GM23338 (cell line): Measurements from ENCODE around the gene CCDC60. TPM values are rescaled to one million over a fixed set of nuclear protein-coding genes. Genes with fewer than 3 reads are reported as not detected.

Experiments
- ATAC-seq: fragments of 200-7000 bp; cut with Tn5 transposase; 3 replicates; pipeline ENCODE4 v1.9.1; 2020
- DNase-seq: peaks from one replicate; pipeline ENCODE4 v3.0.0-alpha.2; 2015; ENCODE audit warnings: low spot score
- H2AFZ ChIP-seq: fragments of 200-600 bp; sonication (generic); 2 replicates; pipeline ENCODE4 v1.8.0; 2016; ENCODE audit warnings: antibody characterized with exemption, mild to moderate bottlenecking, moderate library complexity
- H3F3A ChIP-seq: fragments of 200-600 bp; sonication (generic); replicated peaks from 2 replicates; pipeline ENCODE4 v1.8.0; 2017; ENCODE audit warnings: antibody characterized with exemption, mixed run types, low read depth
- H3K27ac ChIP-seq: fragments of 200-600 bp; sonication (generic); 2 replicates; pipeline ENCODE4 v1.6.1; 2016; ENCODE audit warnings: low read depth
- H3K27me3 ChIP-seq: fragments of 200-600 bp; sonication (generic); 2 replicates; pipeline ENCODE4 v1.8.0; 2016; ENCODE audit warnings: mild to moderate bottlenecking, mixed run types, moderate library complexity; ENCODE audit not compliant: insufficient read depth
- H3K36me3 ChIP-seq: fragments of 200-600 bp; sonication (generic); 2 replicates; pipeline ENCODE4 v1.8.0; 2016; ENCODE audit warnings: mild to moderate bottlenecking; ENCODE audit not compliant: insufficient read depth
- H3K4me1 ChIP-seq: fragments of 200-600 bp; sonication (generic); 2 replicates; pipeline ENCODE4 v1.8.0; 2016; ENCODE audit warnings: mild to moderate bottlenecking, moderate library complexity; ENCODE audit not compliant: insufficient read depth
- H3K4me2 ChIP-seq: fragments of 200-600 bp; sonication (generic); 2 replicates; pipeline ENCODE4 v1.7.1; 2017; ENCODE audit warnings: mixed run types
- H3K4me3 ChIP-seq: fragments of 200-600 bp; sonication (generic); 2 replicates; pipeline ENCODE4 v1.6.1; 2016; ENCODE audit warnings: mixed run types
- H3K79me2 ChIP-seq: fragments of 200-600 bp; sonication (generic); replicated peaks from 2 replicates; pipeline ENCODE4 v1.8.0; 2017; ENCODE audit warnings: mild to moderate bottlenecking; ENCODE audit not compliant: insufficient read depth
- H3K9me2 ChIP-seq: fragments of 200-600 bp; sonication (generic); 2 replicates; pipeline ENCODE4 v1.8.0; 2017; ENCODE audit not compliant: insufficient read depth
- H4K20me1 ChIP-seq: fragments of 200-600 bp; sonication (generic); replicated peaks from 2 replicates; pipeline ENCODE4 v1.8.0; 2017; ENCODE audit warnings: mild to moderate bottlenecking; ENCODE audit not compliant: insufficient read depth
- H3K27ac Mint-ChIP-seq: 2 replicates; pipeline ENCODE4 v1.8.0; 2020; ENCODE audit warnings: inconsistent platforms, mild to moderate bottlenecking, moderate library complexity, mixed read lengths
- H3K27me3 Mint-ChIP-seq: 3 replicates; pipeline ENCODE4 v1.8.0; 2022; ENCODE audit warnings: low read depth, mild to moderate bottlenecking, moderate library complexity, mixed read lengths, inconsistent platforms; ENCODE audit not compliant: insufficient read depth, poor library complexity
- H3K36me3 Mint-ChIP-seq: 3 replicates; pipeline ENCODE4 v1.8.0; 2021; ENCODE audit warnings: low read depth, mild to moderate bottlenecking, inconsistent platforms, moderate library complexity, mixed read lengths
- H3K4me1 Mint-ChIP-seq: 3 replicates; pipeline ENCODE4 v1.8.0; 2020; ENCODE audit warnings: mild to moderate bottlenecking, inconsistent platforms, mixed read lengths
- H3K4me3 Mint-ChIP-seq: 3 replicates; pipeline ENCODE4 v1.8.0; 2021; ENCODE audit warnings: moderate library complexity, mild to moderate bottlenecking, inconsistent platforms, mixed read lengths
- H3K9me3 Mint-ChIP-seq: 3 replicates; pipeline ENCODE4 v1.8.0; 2020; ENCODE audit warnings: moderate library complexity, mild to moderate bottlenecking, inconsistent platforms, mixed read lengths
- EZH2phosphoT487 ChIP-seq: fragments of 200-600 bp; sonication (generic); IDR thresholded peaks from one replicate; pipeline ENCODE4 v1.8.1; 2018; ENCODE audit warnings: antibody characterized with exemption; ENCODE audit not compliant: unreplicated experiment
- POLR2AphosphoS5 ChIP-seq: IDR thresholded peaks from 2 replicates; pipeline ENCODE4 v1.6.1; 2016; ENCODE audit warnings: antibody characterized with exemption, low read depth
- ZNF114 ChIP-seq: fragments of 250-450 bp; sonication (Bioruptor Pico); IDR thresholded peaks from 2 replicates; pipeline ENCODE4 v1.5.0; 2020; ENCODE audit warnings: mild to moderate bottlenecking, moderate library complexity
- polyA plus RNA-seq: library from polyadenylated mRNA; unstranded; fragments of >200 nt; fragmentation: Nextera tagmentation; extraction: Ambion mirVana; gene quantifications from 2 replicates; pipeline ENCODE4 v1.2.1, GENCODE V29; 2016
- total RNA-seq: library from RNA; depleted of rRNA; stranded (reverse); fragments of >200 nt; shearing (Covaris generic); gene quantifications from 2 replicates; pipeline ENCODE4 v1.2.3, GENCODE V29; 2014
- TF ChIP-seq, protein P1 (sequence below): fragments of 250-450 bp; sonication (Bioruptor Pico); IDR thresholded peaks from 2 replicates; pipeline ENCODE4 v1.5.0; 2020; ENCODE audit warnings: mild to moderate bottlenecking, moderate library complexity
- TF ChIP-seq, protein P2 (sequence below), 2 experiments: fragments of 200-600 bp in 1 of 2; sonication (generic) in 1 of 2; conservative IDR thresholded peaks; 2 replicates each; pipeline versions ENCODE4 v1.5.1 to v1.6.1; 2016 to 2017; ENCODE audit warnings: antibody characterized with exemption in 2 of 2, low read depth in 2 of 2, mild to moderate bottlenecking in 2 of 2, moderate library complexity in 1 of 2
- TF ChIP-seq, protein P3 (sequence below): IDR thresholded peaks from 2 replicates; pipeline ENCODE4 v1.6.1; 2016; ENCODE audit warnings: antibody characterized with exemption

The CCDC60 gene
- total and polyA plus RNA-seq, 2 experiments from 2014 or later, result 0.53 TPM; not detected in 1

DNA sequence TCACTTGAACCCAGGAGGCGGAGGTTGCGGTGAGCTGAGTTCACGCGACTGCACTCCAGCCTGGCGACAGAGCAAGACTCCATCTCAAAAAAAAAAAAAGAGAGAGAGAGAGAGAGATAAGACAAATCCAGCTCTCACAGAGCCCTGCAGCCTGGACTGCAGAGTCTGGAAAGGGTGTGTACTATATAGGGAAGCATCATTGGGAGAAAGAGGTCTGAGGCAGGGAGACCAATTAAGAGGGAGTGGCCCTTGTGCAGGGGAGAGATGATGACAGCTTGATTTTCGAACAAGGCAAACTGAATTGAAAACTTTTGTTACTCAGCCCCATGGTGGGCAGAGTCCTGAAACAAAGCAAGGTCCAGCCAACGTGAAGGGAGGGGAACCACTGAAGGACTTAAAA is 116.2 kb downstream of the CCDC60 start (continued):
- TF ChIP-seq, protein P1, sequence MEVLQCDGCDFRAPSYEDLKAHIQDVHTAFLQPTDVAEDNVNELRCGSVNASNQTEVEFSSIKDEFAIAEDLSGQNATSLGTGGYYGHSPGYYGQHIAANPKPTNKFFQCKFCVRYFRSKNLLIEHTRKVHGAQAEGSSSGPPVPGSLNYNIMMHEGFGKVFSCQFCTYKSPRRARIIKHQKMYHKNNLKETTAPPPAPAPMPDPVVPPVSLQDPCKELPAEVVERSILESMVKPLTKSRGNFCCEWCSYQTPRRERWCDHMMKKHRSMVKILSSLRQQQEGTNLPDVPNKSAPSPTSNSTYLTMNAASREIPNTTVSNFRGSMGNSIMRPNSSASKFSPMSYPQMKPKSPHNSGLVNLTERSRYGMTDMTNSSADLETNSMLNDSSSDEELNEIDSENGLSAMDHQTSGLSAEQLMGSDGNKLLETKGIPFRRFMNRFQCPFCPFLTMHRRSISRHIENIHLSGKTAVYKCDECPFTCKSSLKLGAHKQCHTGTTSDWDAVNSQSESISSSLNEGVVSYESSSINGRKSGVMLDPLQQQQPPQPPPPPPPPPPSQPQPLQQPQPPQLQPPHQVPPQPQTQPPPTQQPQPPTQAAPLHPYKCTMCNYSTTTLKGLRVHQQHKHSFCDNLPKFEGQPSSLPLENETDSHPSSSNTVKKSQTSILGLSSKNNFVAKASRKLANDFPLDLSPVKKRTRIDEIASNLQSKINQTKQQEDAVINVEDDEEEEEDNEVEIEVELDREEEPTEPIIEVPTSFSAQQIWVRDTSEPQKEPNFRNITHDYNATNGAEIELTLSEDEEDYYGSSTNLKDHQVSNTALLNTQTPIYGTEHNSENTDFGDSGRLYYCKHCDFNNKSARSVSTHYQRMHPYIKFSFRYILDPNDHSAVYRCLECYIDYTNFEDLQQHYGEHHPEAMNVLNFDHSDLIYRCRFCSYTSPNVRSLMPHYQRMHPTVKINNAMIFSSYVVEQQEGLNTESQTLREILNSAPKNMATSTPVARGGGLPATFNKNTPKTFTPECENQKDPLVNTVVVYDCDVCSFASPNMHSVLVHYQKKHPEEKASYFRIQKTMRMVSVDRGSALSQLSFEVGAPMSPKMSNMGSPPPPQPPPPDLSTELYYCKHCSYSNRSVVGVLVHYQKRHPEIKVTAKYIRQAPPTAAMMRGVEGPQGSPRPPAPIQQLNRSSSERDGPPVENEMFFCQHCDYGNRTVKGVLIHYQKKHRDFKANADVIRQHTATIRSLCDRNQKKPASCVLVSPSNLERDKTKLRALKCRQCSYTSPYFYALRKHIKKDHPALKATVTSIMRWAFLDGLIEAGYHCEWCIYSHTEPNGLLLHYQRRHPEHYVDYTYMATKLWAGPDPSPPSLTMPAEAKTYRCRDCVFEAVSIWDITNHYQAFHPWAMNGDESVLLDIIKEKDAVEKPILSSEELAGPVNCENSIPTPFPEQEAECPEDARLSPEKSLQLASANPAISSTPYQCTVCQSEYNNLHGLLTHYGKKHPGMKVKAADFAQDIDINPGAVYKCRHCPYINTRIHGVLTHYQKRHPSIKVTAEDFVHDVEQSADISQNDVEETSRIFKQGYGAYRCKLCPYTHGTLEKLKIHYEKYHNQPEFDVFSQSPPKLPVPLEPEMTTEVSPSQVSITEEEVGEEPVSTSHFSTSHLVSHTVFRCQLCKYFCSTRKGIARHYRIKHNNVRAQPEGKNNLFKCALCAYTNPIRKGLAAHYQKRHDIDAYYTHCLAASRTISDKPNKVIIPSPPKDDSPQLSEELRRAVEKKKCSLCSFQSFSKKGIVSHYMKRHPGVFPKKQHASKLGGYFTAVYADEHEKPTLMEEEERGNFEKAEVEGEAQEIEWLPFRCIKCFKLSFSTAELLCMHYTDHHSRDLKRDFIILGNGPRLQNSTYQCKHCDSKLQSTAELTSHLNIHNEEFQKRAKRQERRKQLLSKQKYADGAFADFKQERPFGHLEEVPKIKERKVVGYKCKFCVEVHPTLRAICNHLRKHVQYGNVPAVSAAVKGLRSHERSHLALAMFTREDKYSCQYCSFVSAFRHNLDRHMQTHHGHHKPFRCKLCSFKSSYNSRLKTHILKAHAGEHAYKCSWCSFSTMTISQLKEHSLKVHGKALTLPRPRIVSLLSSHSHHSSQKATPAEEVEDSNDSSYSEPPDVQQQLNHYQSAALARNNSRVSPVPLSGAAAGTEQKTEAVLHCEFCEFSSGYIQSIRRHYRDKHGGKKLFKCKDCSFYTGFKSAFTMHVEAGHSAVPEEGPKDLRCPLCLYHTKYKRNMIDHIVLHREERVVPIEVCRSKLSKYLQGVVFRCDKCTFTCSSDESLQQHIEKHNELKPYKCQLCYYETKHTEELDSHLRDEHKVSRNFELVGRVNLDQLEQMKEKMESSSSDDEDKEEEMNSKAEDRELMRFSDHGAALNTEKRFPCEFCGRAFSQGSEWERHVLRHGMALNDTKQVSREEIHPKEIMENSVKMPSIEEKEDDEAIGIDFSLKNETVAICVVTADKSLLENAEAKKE, result no peak

DNA sequence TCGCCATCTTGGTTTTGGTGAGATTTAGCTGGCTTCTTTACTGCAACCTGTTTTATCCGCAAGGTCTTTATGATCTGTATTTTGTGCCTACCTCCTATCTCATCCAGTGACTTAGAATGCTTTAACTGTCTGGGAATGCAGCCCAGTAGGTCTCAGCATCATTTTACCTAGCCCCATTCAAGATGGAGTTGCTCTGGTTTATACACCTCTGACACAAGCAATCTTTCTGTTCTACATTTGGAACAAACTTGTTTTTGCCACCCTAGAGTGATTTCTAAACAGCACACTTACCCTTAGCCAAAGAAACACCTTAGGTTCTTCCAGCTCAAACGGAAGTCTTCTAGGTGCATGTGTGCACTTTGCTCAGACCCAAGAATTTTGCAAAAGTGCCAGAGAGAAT is 122.3 kb downstream of the CCDC60 start:
- Histone ChIP-seq H3K27me3 (no peaks in the 10 kb centered on the region), H3K9me2 (peaks cover 16% of the 10 kb centered on the region), H3K4me3 (no peak overlapping the region), H2AFZ (no peak overlapping the region; the same call in 1 of the 2 replicates), H3F3A (no peaks in the 10 kb centered on the region), H3K79me2 (no peaks in the 10 kb centered on the region), H3K36me3 (no peaks in the 10 kb centered on the region), H3K4me1 (peaks cover 23% of the 10 kb centered on the region), H3K4me2 (0 out of 2 replicates have a peak overlapping the region, but pooled peaks have one; percentile 32), H3K27ac (peak overlapping the region; percentile 22; the same call in 1 of the 2 replicates), H4K20me1 (no peaks in the 10 kb centered on the region)
- Mint-ChIP-seq H3K27ac (peak overlapping the region; percentile 95), H3K36me3 (peaks cover 9% of the 10 kb centered on the region), H3K4me3 (no peak overlapping the region), H3K4me1 (peaks cover 21% of the 10 kb centered on the region), H3K27me3 (peaks cover 2% of the 10 kb centered on the region), H3K9me3 (peaks cover 21% of the 10 kb centered on the region)
- ATAC-seq, result no peak
- no peak for DNase-seq
- TF ChIP-seq, protein P2, sequence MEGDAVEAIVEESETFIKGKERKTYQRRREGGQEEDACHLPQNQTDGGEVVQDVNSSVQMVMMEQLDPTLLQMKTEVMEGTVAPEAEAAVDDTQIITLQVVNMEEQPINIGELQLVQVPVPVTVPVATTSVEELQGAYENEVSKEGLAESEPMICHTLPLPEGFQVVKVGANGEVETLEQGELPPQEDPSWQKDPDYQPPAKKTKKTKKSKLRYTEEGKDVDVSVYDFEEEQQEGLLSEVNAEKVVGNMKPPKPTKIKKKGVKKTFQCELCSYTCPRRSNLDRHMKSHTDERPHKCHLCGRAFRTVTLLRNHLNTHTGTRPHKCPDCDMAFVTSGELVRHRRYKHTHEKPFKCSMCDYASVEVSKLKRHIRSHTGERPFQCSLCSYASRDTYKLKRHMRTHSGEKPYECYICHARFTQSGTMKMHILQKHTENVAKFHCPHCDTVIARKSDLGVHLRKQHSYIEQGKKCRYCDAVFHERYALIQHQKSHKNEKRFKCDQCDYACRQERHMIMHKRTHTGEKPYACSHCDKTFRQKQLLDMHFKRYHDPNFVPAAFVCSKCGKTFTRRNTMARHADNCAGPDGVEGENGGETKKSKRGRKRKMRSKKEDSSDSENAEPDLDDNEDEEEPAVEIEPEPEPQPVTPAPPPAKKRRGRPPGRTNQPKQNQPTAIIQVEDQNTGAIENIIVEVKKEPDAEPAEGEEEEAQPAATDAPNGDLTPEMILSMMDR (conservative IDR thresholded peaks at IDR 0.05; ENCODE audit: low read depth in 2 of 2), result no peak
- TF ChIP-seq EZH2phosphoT487 (no peak), POLR2AphosphoS5 (no peak), ZNF114 (CRISPR knock-in tag) (no peak)
- TF ChIP-seq, protein P3, sequence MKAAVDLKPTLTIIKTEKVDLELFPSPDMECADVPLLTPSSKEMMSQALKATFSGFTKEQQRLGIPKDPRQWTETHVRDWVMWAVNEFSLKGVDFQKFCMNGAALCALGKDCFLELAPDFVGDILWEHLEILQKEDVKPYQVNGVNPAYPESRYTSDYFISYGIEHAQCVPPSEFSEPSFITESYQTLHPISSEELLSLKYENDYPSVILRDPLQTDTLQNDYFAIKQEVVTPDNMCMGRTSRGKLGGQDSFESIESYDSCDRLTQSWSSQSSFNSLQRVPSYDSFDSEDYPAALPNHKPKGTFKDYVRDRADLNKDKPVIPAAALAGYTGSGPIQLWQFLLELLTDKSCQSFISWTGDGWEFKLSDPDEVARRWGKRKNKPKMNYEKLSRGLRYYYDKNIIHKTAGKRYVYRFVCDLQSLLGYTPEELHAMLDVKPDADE, result no peak
- TF ChIP-seq, protein P1, result no peak
